Measurements from ENCODE around the gene IPO4. TPM values are rescaled to one million over a fixed set of nuclear protein-coding genes. Genes with fewer than 3 reads are reported as not detected.

Gene IPO4
- total and polyA plus RNA-seq, 2 of the 8 experiments (the other 6 are each of a cell fraction or from before 2014, with no cell fraction given) = 55.5 to 108 TPM

DNA sequence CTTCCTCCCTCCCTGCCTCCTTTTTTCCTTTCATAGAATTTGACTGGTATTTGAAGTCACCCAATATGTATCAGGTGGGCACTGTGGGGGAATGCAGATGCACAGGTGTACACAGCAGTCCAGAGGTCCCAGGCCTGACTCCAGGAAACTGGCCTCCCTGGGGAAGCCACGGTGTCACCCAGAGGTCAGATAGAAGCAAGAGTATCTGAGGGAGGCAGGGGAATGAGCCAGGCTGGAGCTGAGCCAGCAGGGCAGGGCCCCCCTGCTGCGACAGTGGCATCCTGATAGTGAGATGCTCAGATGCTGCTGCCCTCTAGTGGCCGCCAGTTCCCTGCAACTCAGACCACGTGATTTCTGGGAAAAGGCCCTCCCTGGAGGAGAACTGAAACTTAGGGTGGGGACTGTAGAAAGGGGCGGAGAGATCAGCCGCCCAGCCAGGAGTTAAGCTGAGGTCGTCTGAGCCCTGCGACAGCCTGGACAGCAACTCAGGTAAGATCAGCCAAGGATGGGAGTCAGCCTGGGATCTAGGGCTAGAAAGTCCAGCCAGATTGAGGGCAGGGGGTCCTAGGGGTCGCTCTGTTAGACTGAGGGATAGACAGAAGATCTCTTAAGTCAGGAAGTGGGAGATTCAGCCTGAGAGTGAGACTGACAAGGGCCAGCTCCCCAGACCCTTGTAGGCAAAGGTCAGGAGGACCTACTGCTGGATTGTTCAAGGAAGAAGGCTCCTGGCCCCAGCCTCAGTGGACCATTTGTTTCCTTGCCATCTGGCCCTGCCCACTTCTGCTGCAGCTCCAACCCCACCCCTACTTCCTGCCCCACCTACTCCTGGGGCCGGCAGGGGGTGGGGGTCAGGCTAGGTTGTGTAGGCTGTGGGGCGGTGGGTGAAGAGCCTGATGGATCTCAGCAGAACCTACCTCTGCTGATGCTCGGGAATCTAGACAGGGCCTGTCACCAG lies 27.5 kb downstream of the IPO4 start, which contains the start of gene IRF9 (continued):
- no peak for TF ChIP-seq KDM4A (IDR thresholded peaks at IDR 0.05; ENCODE audit: low read depth, low read length, severe bottlenecking)
- no peak for TF ChIP-seq SIX5 (IDR thresholded peaks at IDR 0.05; ENCODE audit: low read depth, low read length)
- peak in 1 of 2 experiments; percentile 90; a peak in 2 of 4 replicates for TF ChIP-seq SIN3A (conservative IDR thresholded peaks at IDR 0.05 in 1 of 2, IDR thresholded peaks at IDR 0.05 in 1 of 2; ENCODE audit: low read depth in 1 of 2, low read length in 2 of 2)
- no peak for TF ChIP-seq EGR1 (IDR thresholded peaks at IDR 0.05; ENCODE audit: borderline replicate concordance, low read depth, low read length)
- TF ChIP-seq KDM5A (IDR thresholded peaks at IDR 0.05; ENCODE audit: low read length) = no peak
- TF ChIP-seq ZNF274 (IDR thresholded peaks at IDR 0.05; ENCODE audit: borderline replicate concordance, extremely low read depth, low read length) = no peak
- TF ChIP-seq FOSL1 (IDR thresholded peaks at IDR 0.05; ENCODE audit: insufficient read depth, low read depth, low read length) = no peak
- TF ChIP-seq, protein P1, sequence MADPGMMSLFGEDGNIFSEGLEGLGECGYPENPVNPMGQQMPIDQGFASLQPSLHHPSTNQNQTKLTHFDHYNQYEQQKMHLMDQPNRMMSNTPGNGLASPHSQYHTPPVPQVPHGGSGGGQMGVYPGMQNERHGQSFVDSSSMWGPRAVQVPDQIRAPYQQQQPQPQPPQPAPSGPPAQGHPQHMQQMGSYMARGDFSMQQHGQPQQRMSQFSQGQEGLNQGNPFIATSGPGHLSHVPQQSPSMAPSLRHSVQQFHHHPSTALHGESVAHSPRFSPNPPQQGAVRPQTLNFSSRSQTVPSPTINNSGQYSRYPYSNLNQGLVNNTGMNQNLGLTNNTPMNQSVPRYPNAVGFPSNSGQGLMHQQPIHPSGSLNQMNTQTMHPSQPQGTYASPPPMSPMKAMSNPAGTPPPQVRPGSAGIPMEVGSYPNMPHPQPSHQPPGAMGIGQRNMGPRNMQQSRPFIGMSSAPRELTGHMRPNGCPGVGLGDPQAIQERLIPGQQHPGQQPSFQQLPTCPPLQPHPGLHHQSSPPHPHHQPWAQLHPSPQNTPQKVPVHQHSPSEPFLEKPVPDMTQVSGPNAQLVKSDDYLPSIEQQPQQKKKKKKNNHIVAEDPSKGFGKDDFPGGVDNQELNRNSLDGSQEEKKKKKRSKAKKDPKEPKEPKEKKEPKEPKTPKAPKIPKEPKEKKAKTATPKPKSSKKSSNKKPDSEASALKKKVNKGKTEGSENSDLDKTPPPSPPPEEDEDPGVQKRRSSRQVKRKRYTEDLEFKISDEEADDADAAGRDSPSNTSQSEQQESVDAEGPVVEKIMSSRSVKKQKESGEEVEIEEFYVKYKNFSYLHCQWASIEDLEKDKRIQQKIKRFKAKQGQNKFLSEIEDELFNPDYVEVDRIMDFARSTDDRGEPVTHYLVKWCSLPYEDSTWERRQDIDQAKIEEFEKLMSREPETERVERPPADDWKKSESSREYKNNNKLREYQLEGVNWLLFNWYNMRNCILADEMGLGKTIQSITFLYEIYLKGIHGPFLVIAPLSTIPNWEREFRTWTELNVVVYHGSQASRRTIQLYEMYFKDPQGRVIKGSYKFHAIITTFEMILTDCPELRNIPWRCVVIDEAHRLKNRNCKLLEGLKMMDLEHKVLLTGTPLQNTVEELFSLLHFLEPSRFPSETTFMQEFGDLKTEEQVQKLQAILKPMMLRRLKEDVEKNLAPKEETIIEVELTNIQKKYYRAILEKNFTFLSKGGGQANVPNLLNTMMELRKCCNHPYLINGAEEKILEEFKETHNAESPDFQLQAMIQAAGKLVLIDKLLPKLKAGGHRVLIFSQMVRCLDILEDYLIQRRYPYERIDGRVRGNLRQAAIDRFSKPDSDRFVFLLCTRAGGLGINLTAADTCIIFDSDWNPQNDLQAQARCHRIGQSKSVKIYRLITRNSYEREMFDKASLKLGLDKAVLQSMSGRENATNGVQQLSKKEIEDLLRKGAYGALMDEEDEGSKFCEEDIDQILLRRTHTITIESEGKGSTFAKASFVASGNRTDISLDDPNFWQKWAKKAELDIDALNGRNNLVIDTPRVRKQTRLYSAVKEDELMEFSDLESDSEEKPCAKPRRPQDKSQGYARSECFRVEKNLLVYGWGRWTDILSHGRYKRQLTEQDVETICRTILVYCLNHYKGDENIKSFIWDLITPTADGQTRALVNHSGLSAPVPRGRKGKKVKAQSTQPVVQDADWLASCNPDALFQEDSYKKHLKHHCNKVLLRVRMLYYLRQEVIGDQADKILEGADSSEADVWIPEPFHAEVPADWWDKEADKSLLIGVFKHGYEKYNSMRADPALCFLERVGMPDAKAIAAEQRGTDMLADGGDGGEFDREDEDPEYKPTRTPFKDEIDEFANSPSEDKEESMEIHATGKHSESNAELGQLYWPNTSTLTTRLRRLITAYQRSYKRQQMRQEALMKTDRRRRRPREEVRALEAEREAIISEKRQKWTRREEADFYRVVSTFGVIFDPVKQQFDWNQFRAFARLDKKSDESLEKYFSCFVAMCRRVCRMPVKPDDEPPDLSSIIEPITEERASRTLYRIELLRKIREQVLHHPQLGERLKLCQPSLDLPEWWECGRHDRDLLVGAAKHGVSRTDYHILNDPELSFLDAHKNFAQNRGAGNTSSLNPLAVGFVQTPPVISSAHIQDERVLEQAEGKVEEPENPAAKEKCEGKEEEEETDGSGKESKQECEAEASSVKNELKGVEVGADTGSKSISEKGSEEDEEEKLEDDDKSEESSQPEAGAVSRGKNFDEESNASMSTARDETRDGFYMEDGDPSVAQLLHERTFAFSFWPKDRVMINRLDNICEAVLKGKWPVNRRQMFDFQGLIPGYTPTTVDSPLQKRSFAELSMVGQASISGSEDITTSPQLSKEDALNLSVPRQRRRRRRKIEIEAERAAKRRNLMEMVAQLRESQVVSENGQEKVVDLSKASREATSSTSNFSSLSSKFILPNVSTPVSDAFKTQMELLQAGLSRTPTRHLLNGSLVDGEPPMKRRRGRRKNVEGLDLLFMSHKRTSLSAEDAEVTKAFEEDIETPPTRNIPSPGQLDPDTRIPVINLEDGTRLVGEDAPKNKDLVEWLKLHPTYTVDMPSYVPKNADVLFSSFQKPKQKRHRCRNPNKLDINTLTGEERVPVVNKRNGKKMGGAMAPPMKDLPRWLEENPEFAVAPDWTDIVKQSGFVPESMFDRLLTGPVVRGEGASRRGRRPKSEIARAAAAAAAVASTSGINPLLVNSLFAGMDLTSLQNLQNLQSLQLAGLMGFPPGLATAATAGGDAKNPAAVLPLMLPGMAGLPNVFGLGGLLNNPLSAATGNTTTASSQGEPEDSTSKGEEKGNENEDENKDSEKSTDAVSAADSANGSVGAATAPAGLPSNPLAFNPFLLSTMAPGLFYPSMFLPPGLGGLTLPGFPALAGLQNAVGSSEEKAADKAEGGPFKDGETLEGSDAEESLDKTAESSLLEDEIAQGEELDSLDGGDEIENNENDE (IDR thresholded peaks at IDR 0.05; ENCODE audit: insufficient replicate concordance, low read length) = no peak
- TF ChIP-seq RFX5 (IDR thresholded peaks at IDR 0.05; ENCODE audit: borderline replicate concordance, low read depth, low read length) = no peak

Measured in H1 (cell line).